Measurements from ENCODE around the gene TRIM67. TPM values are rescaled to one million over a fixed set of nuclear protein-coding genes. Genes with fewer than 3 reads are reported as not detected.
"Not testable (repeated sequence)": the region's sequence is repeated elsewhere in the genome, so short reads cannot be mapped to it uniquely, and the experiment has no call there.

TRIM67 gene
- total RNA-seq, 1 experiment from 2014 or later, result not detected

- H3K79me2 ChIP-seq (ENCODE audit: low read depth), result no peaks in the 10 kb centered on the region
- no peak overlapping the region for H2AFZ ChIP-seq
- TF ChIP-seq, protein P1, sequence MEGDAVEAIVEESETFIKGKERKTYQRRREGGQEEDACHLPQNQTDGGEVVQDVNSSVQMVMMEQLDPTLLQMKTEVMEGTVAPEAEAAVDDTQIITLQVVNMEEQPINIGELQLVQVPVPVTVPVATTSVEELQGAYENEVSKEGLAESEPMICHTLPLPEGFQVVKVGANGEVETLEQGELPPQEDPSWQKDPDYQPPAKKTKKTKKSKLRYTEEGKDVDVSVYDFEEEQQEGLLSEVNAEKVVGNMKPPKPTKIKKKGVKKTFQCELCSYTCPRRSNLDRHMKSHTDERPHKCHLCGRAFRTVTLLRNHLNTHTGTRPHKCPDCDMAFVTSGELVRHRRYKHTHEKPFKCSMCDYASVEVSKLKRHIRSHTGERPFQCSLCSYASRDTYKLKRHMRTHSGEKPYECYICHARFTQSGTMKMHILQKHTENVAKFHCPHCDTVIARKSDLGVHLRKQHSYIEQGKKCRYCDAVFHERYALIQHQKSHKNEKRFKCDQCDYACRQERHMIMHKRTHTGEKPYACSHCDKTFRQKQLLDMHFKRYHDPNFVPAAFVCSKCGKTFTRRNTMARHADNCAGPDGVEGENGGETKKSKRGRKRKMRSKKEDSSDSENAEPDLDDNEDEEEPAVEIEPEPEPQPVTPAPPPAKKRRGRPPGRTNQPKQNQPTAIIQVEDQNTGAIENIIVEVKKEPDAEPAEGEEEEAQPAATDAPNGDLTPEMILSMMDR (conservative IDR thresholded peaks at IDR 0.05), result no peak
- no peak for TF ChIP-seq EZH2 (IDR thresholded peaks at IDR 0.05; ENCODE audit: low read depth)
- DNase-seq, result no peak
- no TSS peak for BruUV-seq (replicated peaks)
- H3K9me2 ChIP-seq (ENCODE audit: insufficient read depth), result no peaks in the 10 kb centered on the region
- no peaks in the 10 kb centered on the region for H3K4me1 ChIP-seq (replicated peaks; ENCODE audit: insufficient read depth)
- ChIA-PET CTCF (no interaction called here), POLR2A (ENCODE audit: unreplicated experiment) (no interaction called here)
- no peaks in the 10 kb centered on the region for H4K20me1 ChIP-seq (ENCODE audit: insufficient read depth)
- no peak overlapping the region for H3K27ac ChIP-seq
- no peak overlapping the region for H3K4me2 ChIP-seq
- peaks cover 47% of the 10 kb centered on the region for H3K27me3 ChIP-seq (ENCODE audit: insufficient read depth, low read depth)
- no peak overlapping the region for H3K4me3 ChIP-seq
- H3K9me3 ChIP-seq (ENCODE audit: insufficient read depth, low read depth), result no peaks in the 10 kb centered on the region
- H3F3A ChIP-seq (ENCODE audit: insufficient read depth, low read depth), result no peaks in the 10 kb centered on the region
- no peaks in the 10 kb centered on the region for H3K36me3 ChIP-seq (ENCODE audit: low read depth)
- intact Hi-C loops (cut with micrococcal nuclease; ENCODE audit: unreplicated experiment), result no loop called here
Observed at GRCh38 chr1:231125972-231126580, 35.8 kb upstream of the TRIM67 start.

DNA sequence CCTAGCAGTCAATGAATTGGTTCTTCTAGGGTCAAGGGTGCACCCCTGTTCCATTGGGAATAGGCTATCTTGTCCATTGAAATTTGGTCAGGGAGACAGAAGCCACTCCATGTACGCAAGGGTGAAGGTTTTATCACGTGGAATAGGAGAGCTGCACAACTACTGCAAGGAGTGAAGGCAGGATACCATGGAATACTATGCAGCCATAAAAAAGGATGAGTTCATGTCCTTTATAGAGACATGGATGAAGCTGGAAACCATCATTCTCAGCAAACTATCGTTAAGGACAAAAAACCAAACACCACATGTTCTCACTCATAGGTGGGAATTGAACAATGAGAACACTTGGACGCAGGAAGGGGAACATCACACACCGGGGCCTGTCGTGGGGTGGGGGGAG lies 34.8 kb upstream of the TRIM67 start:
- H2AFZ ChIP-seq; BruUV-seq (replicated peaks); intact Hi-C loops (cut with micrococcal nuclease; ENCODE audit: unreplicated experiment): not testable (repeated sequence)

GRCh38 chr1:231128471-231128870 lies 33.4 kb upstream of the TRIM67 start:
- POLR2A ChIA-PET (ENCODE audit: unreplicated experiment); H3K79me2 ChIP-seq (ENCODE audit: low read depth); H4K20me1 ChIP-seq (ENCODE audit: insufficient read depth); H3K9me2 ChIP-seq (ENCODE audit: insufficient read depth); H3K4me2 ChIP-seq; H3K36me3 ChIP-seq (ENCODE audit: low read depth); BruUV-seq (replicated peaks); H3K4me1 ChIP-seq (replicated peaks; ENCODE audit: insufficient read depth); intact Hi-C loops (cut with micrococcal nuclease; ENCODE audit: unreplicated experiment); H3F3A ChIP-seq (ENCODE audit: insufficient read depth, low read depth); H3K27ac ChIP-seq; H2AFZ ChIP-seq; CTCF ChIA-PET; DNase-seq; H3K4me3 ChIP-seq; H3K9me3 ChIP-seq (ENCODE audit: insufficient read depth, low read depth): not testable (repeated sequence)
- peaks cover 39% of the 10 kb centered on the region for H3K27me3 ChIP-seq (ENCODE audit: insufficient read depth, low read depth)

More for the DNA sequence above, 34.8 kb upstream of the TRIM67 start:
- POLR2A ChIA-PET (ENCODE audit: unreplicated experiment); H3K9me3 ChIP-seq (ENCODE audit: insufficient read depth, low read depth); H3K27ac ChIP-seq; H3K36me3 ChIP-seq (ENCODE audit: low read depth); H3F3A ChIP-seq (ENCODE audit: insufficient read depth, low read depth); H3K4me2 ChIP-seq; H3K4me1 ChIP-seq (replicated peaks; ENCODE audit: insufficient read depth); H3K9me2 ChIP-seq (ENCODE audit: insufficient read depth); H3K79me2 ChIP-seq (ENCODE audit: low read depth); H3K4me3 ChIP-seq; DNase-seq; CTCF ChIA-PET; H4K20me1 ChIP-seq (ENCODE audit: insufficient read depth): not testable (repeated sequence)
- H3K27me3 ChIP-seq (ENCODE audit: insufficient read depth, low read depth), result peaks cover 48% of the 10 kb centered on the region

DNA sequence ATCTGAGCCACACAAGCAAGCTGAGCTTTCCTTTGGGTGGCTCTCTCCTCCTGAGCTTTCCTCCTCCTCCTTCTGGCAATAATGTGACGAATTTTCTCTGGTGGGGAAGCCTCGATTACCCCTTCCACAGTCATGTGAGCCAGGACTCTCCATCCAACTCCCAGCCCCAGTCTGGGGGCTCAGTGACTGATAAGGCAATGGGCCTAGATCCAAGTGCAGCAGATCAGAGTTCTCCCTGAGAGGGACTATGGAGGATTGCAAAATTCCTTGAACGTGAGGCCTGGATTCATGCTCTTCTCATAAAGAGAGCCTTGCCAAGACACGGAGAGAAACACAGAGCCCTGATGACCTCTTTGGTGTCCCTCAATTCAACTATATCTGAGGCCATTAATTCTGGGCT lies 31.3 kb upstream of the TRIM67 start:
- intact Hi-C loops (cut with micrococcal nuclease; ENCODE audit: unreplicated experiment), result no loop called here

GRCh38 chr1:231132591-231132990 lies 29.3 kb upstream of the TRIM67 start:
- BruUV-seq (replicated peaks); H3K36me3 ChIP-seq (ENCODE audit: low read depth); intact Hi-C loops (cut with micrococcal nuclease; ENCODE audit: unreplicated experiment); H3F3A ChIP-seq (ENCODE audit: insufficient read depth, low read depth); H3K4me2 ChIP-seq; H3K9me3 ChIP-seq (ENCODE audit: insufficient read depth, low read depth); H3K27ac ChIP-seq; CTCF ChIA-PET; H3K79me2 ChIP-seq (ENCODE audit: low read depth); H4K20me1 ChIP-seq (ENCODE audit: insufficient read depth); H3K9me2 ChIP-seq (ENCODE audit: insufficient read depth); POLR2A ChIA-PET (ENCODE audit: unreplicated experiment); H2AFZ ChIP-seq; H3K4me3 ChIP-seq; DNase-seq; H3K4me1 ChIP-seq (replicated peaks; ENCODE audit: insufficient read depth): not testable (repeated sequence)
- peaks cover 11% of the 10 kb centered on the region; the same call in 1 of the 2 replicates for H3K27me3 ChIP-seq (ENCODE audit: insufficient read depth, low read depth)

More for the DNA sequence above, 31.3 kb upstream of the TRIM67 start:
- Histone ChIP-seq H3K79me2 (ENCODE audit: low read depth) (no peaks in the 10 kb centered on the region), H3K9me3 (ENCODE audit: insufficient read depth, low read depth) (no peaks in the 10 kb centered on the region), H3K27ac (no peak overlapping the region), H3K27me3 (ENCODE audit: insufficient read depth, low read depth) (peaks cover 23% of the 10 kb centered on the region; the same call in 1 of the 2 replicates), H3K4me1 (replicated peaks; ENCODE audit: insufficient read depth) (no peaks in the 10 kb centered on the region), H3K4me2 (no peak overlapping the region), H2AFZ (no peak overlapping the region), H4K20me1 (ENCODE audit: insufficient read depth) (no peaks in the 10 kb centered on the region), H3K4me3 (no peak overlapping the region), H3F3A (ENCODE audit: insufficient read depth, low read depth) (no peaks in the 10 kb centered on the region), H3K36me3 (ENCODE audit: low read depth) (no peaks in the 10 kb centered on the region), H3K9me2 (ENCODE audit: insufficient read depth) (no peaks in the 10 kb centered on the region)
- no TSS peak for BruUV-seq (replicated peaks)
- ChIA-PET POLR2A (ENCODE audit: unreplicated experiment) (no interaction called here), CTCF (no interaction called here)
- DNase-seq, result no peak
- TF ChIP-seq, protein P1 (conservative IDR thresholded peaks at IDR 0.05), result no peak
- no peak for TF ChIP-seq EZH2 (IDR thresholded peaks at IDR 0.05; ENCODE audit: low read depth)
